Measurements from ENCODE around the gene SERPINA1.
"Not testable (repeated sequence)": the region's sequence is repeated elsewhere in the genome, so short reads cannot be mapped to it uniquely, and the experiment has no call there.

The SERPINA1 gene

DNA sequence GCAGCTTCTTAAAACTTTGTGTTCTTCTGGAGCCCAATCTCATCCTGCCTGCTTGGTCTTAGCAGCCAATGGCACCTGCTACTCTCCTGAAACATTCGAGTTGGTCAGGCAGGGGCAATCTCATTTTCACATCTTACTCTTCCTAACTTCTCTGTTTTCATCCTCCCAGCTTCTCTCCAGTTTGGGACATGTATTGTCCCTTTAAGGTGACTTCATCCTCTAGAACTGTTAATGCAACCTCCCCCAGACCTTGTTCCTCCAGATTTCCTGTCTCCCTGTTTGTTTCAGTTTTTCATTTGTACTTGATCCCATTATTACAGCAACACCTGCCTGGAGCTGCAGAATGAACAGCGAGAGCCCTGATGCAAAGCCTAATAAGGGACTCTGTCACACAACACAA lies 32.9 kb upstream of the SERPINA1 start:
- Histone ChIP-seq H3K36me3 (replicated peaks; ENCODE audit: insufficient read depth, low read length) (no peaks in the 10 kb centered on the region), H3K4me2 (ENCODE audit: low read depth, low read length) (no peak overlapping the region), H3K9me2 (replicated peaks; ENCODE audit: insufficient read depth, low read length) (no peaks in the 10 kb centered on the region), H3K27ac (ENCODE audit: low read length) (no peak overlapping the region), H4K20me1 (ENCODE audit: insufficient read depth, low read length) (no peaks in the 10 kb centered on the region), H3K9ac (ENCODE audit: low read length) (no peak overlapping the region), H3K27me3 (replicated peaks; ENCODE audit: insufficient read depth, low read length) (no peaks in the 10 kb centered on the region), H2AFZ (ENCODE audit: low read length) (no peak overlapping the region), H3K9me3 (replicated peaks; ENCODE audit: insufficient read depth, low read length) (no peaks in the 10 kb centered on the region), H3K4me3 (ENCODE audit: low read length) (no peak overlapping the region), H3K79me2 (ENCODE audit: low read length) (no peaks in the 10 kb centered on the region), H3F3A (ENCODE audit: insufficient read depth, low read length) (no peaks in the 10 kb centered on the region), H3K4me1 (ENCODE audit: low read length) (no peaks in the 10 kb centered on the region)
- TF ChIP-seq, protein P1, sequence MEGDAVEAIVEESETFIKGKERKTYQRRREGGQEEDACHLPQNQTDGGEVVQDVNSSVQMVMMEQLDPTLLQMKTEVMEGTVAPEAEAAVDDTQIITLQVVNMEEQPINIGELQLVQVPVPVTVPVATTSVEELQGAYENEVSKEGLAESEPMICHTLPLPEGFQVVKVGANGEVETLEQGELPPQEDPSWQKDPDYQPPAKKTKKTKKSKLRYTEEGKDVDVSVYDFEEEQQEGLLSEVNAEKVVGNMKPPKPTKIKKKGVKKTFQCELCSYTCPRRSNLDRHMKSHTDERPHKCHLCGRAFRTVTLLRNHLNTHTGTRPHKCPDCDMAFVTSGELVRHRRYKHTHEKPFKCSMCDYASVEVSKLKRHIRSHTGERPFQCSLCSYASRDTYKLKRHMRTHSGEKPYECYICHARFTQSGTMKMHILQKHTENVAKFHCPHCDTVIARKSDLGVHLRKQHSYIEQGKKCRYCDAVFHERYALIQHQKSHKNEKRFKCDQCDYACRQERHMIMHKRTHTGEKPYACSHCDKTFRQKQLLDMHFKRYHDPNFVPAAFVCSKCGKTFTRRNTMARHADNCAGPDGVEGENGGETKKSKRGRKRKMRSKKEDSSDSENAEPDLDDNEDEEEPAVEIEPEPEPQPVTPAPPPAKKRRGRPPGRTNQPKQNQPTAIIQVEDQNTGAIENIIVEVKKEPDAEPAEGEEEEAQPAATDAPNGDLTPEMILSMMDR (IDR thresholded peaks at IDR 0.05; ENCODE audit: low read length): no peak
- TF ChIP-seq EZH2phosphoT487 (IDR thresholded peaks at IDR 0.05; ENCODE audit: low read length) (no peak), EZH2 (optimal IDR thresholded peaks at IDR 0.05; ENCODE audit: low read depth, low read length) (no peak)
- no peak for DNase-seq

DNA sequence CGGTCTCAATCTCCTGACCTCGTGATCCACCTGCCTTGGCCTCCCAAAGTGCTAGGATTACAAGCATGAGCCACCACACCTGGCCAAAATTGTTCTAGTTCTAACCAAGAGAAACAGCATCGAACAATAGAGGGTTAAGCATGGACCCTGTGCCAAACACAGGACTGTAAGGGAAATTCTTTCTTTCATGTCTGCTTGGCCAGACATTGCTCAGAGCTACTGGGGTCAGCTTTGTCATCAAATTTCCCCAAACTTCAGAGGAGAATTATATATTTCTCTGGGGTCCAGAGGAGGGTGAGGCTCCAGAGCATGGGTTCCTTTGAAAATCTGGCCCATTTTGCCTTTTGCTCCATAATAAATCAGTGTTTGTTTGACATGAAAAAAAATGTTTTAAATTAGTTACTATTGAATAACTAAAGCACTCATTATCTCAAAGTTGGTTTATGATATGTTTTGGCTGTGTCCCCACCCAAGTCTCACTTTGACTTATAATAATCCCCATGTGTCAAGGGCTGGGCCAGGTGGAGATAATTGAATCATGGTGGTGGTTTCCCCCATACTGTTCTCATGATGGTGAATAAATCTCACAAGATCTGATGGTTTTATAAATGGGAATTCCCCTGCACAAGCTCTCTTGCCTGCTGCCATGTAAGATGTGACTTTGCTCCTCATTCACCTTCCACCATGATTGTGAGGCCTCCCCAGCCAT lies 29.2 kb upstream of the SERPINA1 start:
- H4K20me1 ChIP-seq (ENCODE audit: insufficient read depth, low read length); H3K79me2 ChIP-seq (ENCODE audit: low read length); H3F3A ChIP-seq (ENCODE audit: insufficient read depth, low read length); H3K4me1 ChIP-seq (ENCODE audit: low read length); H3K4me3 ChIP-seq (ENCODE audit: low read length); H3K4me2 ChIP-seq (ENCODE audit: low read depth, low read length); DNase-seq; H3K9ac ChIP-seq (ENCODE audit: low read length); H3K27me3 ChIP-seq (replicated peaks; ENCODE audit: insufficient read depth, low read length); H3K36me3 ChIP-seq (replicated peaks; ENCODE audit: insufficient read depth, low read length); H3K9me2 ChIP-seq (replicated peaks; ENCODE audit: insufficient read depth, low read length); H2AFZ ChIP-seq (ENCODE audit: low read length); H3K27ac ChIP-seq (ENCODE audit: low read length); H3K9me3 ChIP-seq (replicated peaks; ENCODE audit: insufficient read depth, low read length): not testable (repeated sequence)

DNA sequence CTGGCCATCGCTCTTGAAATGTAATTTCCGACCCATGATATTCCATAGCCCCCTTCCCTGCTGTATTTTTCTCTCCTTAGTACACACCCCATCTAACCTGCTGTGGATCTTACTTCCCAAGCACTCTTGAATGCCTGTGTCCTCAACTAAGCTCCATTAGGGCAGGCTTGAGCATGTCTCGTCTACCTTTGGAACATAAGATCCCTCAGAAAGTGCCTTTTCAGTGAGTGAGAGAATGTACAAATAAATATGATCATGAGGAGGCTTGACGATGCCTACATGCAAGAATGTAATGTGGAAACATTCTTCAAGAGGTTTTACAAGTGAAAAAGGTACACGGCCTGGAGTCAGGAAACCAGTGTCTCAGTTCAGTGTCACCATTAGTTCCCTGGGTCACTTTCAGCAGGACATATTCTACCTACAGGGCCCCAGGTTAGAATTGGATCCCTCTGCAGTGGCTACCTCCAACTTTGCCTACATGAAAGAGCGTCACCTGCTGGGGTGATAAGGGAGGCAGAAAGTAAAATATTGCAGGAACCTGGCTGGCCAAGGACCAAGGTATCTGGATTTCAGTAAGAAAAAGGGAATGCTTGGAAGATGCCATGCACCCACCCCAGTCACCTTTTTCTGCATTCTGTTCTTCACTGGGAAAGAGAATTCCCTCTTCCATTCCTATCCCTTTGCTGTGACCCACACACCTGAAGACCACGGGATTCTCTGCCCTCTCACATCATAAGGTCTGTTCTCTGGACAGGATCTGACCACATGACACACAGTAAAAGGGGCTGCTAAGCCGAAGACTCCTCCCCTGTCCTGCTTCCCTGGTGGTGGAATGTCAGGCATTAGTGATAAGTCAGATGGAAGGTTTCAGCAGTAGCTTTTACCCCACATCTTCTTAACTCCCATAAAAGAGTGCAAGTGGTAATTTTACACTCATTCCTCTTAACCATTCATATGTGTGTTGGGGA lies 24.6 kb upstream of the SERPINA1 start:
- no peaks in the 10 kb centered on the region for H3K4me1 ChIP-seq (ENCODE audit: low read length)
- no peaks in the 10 kb centered on the region for H3K27me3 ChIP-seq (replicated peaks; ENCODE audit: insufficient read depth, low read length)
- DNase-seq: no peak
- no peak overlapping the region for H3K27ac ChIP-seq (ENCODE audit: low read length)
- no peaks in the 10 kb centered on the region for H3K79me2 ChIP-seq (ENCODE audit: low read length)
- H3K9me3 ChIP-seq (replicated peaks; ENCODE audit: insufficient read depth, low read length): no peaks in the 10 kb centered on the region
- no peak overlapping the region for H3K4me2 ChIP-seq (ENCODE audit: low read depth, low read length)
- no peak overlapping the region for H3K4me3 ChIP-seq (ENCODE audit: low read length)
- no peaks in the 10 kb centered on the region for H3K36me3 ChIP-seq (replicated peaks; ENCODE audit: insufficient read depth, low read length)
- H3K9me2 ChIP-seq (replicated peaks; ENCODE audit: insufficient read depth, low read length): no peaks in the 10 kb centered on the region
- H2AFZ ChIP-seq (ENCODE audit: low read length): no peak overlapping the region
- TF ChIP-seq EZH2phosphoT487 (IDR thresholded peaks at IDR 0.05; ENCODE audit: low read length) (no peak), EZH2 (optimal IDR thresholded peaks at IDR 0.05; ENCODE audit: low read depth, low read length) (no peak)
- TF ChIP-seq, protein P1 (IDR thresholded peaks at IDR 0.05; ENCODE audit: low read length): no peak
- no peak overlapping the region for H3K9ac ChIP-seq (ENCODE audit: low read length)
- no peaks in the 10 kb centered on the region for H4K20me1 ChIP-seq (ENCODE audit: insufficient read depth, low read length)
- H3F3A ChIP-seq (ENCODE audit: insufficient read depth, low read length): no peaks in the 10 kb centered on the region
